Measurements from ENCODE around the gene RHBDF2. TPM values are rescaled to one million over a fixed set of nuclear protein-coding genes. Genes with fewer than 3 reads are reported as not detected.

RHBDF2 gene
- total RNA-seq, 6 experiments from 2014 or later, result 7.1 to 18.6 (median 11.0) TPM

GRCh38 chr17:76538941-76539570 is 37.8 kb upstream of the RHBDF2 start:
- Histone ChIP-seq H3K27me3 (no peaks in the 10 kb centered on the region), H3K4me3 (no peak overlapping the region), H3K27ac (no peak overlapping the region), H3K9me3 (no peaks in the 10 kb centered on the region), H3K36me3 (no peaks in the 10 kb centered on the region), H3K4me1 (peaks cover 0 to 14% (median 3%) of the 10 kb centered on the region in 4 donors)
- intact Hi-C loops (cut with DNase I), result no loop called here
- 93% methylated on average over 8 of the region's 9 CpGs for WGBS (ENCODE audit: insufficient coverage, low coverage, low lambda C conversion rate, missing lambda C conversion rate)
- TF ChIP-seq CTCF (IDR thresholded peaks at IDR 0.05), result no peak
- no peak for TF ChIP-seq POLR2A (IDR thresholded peaks at IDR 0.05)
- ATAC-seq (no peak), DNase-seq (no peak)

GRCh38 chr17:76538281-76538931 is 37.2 kb upstream of the RHBDF2 start:
- no peaks in the 10 kb centered on the region for H3K9me3 ChIP-seq
- no peak overlapping the region for H3K27ac ChIP-seq
- intact Hi-C loops (cut with DNase I), result no loop called here
- no peaks in the 10 kb centered on the region for H3K27me3 ChIP-seq
- peaks cover 0 to 14% (median 3%) of the 10 kb centered on the region in 4 donors for H3K4me1 ChIP-seq
- ATAC-seq, result no peak
- peak in 1 of 3 donors; percentile 52 for DNase-seq
- no peak for TF ChIP-seq POLR2A (IDR thresholded peaks at IDR 0.05)
- TF ChIP-seq CTCF (IDR thresholded peaks at IDR 0.05), result no peak
- no peaks in the 10 kb centered on the region for H3K36me3 ChIP-seq
- peak overlapping the region in 2 of 3 donors; percentile 16 to 37 for H3K4me3 ChIP-seq
- WGBS (ENCODE audit: insufficient coverage, low coverage, low lambda C conversion rate, missing lambda C conversion rate), result 74% methylated on average over 4 of the region's 37 CpGs

- TF ChIP-seq CTCF (IDR thresholded peaks at IDR 0.05), result no peak
- no peak for TF ChIP-seq POLR2A (IDR thresholded peaks at IDR 0.05)
- no peaks in the 10 kb centered on the region for H3K27me3 ChIP-seq
- peaks cover 0 to 14% (median 3%) of the 10 kb centered on the region in 4 donors for H3K4me1 ChIP-seq
- intact Hi-C loops (cut with DNase I), result no loop called here
- H3K27ac ChIP-seq, result no peak within 1 kb of the TSS
- no peak for DNase-seq
- H3K36me3 ChIP-seq, result no peaks in the 10 kb centered on the region
- no peaks in the 10 kb centered on the region for H3K9me3 ChIP-seq
- no peak for ATAC-seq
- 0% methylated on average over 1 of the region's 95 CpGs for WGBS (ENCODE audit: insufficient coverage, low coverage, low lambda C conversion rate, missing lambda C conversion rate)
- peak within 1 kb of the TSS; percentile 7 to 37 (median 16) for H3K4me3 ChIP-seq
Measured at GRCh38 chr17:76537578-76538280, 36.5 kb upstream of the RHBDF2 start, which contains the start of gene CYGB. TSS of gene CYGB (minus strand) at chr17:76537709. CDS start at chr17:76537542, 167 bp downstream.

GRCh38 chr17:76537288-76537577 is 36.0 kb upstream of the RHBDF2 start:
- DNase-seq (no peak), ATAC-seq (no peak)
- H3K36me3 ChIP-seq, result no peaks in the 10 kb centered on the region
- peaks cover 0 to 14% (median 3%) of the 10 kb centered on the region in 4 donors for H3K4me1 ChIP-seq
- H3K9me3 ChIP-seq, result no peaks in the 10 kb centered on the region
- TF ChIP-seq POLR2A (IDR thresholded peaks at IDR 0.05), result no peak
- no peak for TF ChIP-seq CTCF (IDR thresholded peaks at IDR 0.05)
- no CpG with 5 or more reads among the region's 26 CpGs for WGBS (ENCODE audit: insufficient coverage, low coverage, low lambda C conversion rate, missing lambda C conversion rate)
- intact Hi-C loops (cut with DNase I), result no loop called here
- H3K27me3 ChIP-seq, result no peaks in the 10 kb centered on the region
- no peak overlapping the region for H3K27ac ChIP-seq
- H3K4me3 ChIP-seq, result peak overlapping the region in 1 of 3 donors; percentile 2
